GM19043 (cell line): ENCODE results near the gene FRMD4A.

Experiments used
- ATAC-seq: cut with Tn5 transposase; IDR thresholded peaks from one replicate; pipeline ENCODE4 v1.9.1; 2021; ENCODE audit warnings: low read depth; ENCODE audit not compliant: unreplicated experiment

The FRMD4A gene

DNA sequence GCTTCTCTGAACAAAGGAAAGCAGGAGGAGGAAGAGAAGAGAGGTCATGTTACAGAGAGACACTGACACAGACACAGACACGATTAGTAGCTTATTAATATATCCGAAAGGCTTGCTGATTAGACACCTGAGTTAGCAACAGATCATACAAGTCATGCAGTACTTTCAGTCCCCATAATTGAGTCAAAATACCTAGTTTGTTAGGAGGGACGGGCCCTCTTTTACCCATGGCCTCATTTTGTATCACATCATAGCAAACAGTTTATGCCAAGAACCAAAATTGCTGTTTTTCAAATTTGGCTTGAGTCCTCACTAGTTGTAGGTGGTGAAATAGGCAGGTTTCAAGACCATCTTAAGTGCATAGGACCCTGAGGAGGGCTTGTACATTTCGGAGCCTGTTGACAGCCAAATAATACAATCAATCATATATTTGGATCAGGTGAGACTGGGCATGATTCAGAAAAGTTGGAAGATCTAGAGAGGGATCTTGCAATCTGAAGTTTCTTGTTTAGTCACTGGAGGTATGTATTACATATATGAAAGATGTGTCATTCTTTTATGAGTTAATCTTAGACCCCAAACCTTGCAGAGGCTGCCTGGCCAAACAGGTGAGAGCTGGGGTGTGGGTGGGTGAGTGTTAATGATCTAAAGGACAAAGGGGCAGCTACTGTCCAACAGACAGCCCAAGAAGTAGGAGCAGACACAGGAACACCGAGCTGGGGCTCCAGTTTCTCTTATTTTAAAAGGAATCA, 678.6 kb downstream of the FRMD4A start:
- ATAC-seq: no peak

DNA sequence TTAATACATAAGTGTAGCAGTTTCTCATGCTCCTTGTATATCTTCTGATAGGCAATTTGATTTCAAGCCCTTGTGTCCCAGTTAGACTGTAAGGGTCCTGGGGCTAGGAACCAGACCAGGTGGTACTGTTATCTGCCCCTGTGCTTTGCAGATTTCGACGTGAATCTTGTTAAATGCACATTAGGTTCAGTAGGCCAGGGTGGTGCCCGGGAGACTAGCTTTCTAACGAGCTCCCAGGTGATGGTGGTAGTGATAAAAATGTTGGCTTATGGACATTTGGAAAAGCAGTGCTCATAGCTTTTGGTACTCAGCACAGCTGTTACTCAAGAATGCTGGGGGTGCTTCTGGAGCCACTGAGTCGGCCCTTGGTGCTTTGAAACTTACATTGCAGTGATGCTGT, 679.8 kb downstream of the FRMD4A start:
- ATAC-seq: no peak

DNA sequence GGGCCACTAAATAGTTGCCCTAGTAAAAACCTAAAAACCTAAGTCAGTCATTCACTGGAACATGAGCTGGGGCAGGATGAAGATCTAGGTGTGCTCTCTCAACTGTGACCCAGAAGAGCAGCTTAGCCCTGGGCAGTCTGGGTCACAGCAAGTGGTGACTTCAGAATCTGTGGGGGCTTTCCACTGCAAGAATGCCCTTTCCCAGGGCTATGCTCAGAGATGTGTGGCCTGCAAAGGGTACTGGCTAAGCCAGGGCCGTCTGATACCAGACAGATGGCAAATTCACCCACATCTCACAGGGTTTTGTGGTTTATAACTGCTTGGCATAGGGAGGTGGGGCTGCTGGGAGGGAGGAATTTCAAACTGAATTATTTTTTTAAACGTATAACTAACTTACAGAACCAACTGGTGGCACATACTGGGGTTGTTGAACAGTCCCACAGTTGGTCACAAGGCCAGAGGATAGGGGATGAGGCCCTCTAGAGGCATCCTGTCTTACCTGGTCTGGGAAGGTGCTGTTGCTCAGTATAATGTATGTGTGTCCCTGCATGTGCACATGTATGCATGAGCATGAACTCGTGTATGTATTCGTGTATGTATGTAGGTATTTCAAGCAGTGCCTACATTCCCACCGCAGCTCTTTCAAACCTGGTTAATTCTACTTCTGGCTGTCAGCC, 680.7 kb downstream of the FRMD4A start:
- ATAC-seq: no peak

DNA sequence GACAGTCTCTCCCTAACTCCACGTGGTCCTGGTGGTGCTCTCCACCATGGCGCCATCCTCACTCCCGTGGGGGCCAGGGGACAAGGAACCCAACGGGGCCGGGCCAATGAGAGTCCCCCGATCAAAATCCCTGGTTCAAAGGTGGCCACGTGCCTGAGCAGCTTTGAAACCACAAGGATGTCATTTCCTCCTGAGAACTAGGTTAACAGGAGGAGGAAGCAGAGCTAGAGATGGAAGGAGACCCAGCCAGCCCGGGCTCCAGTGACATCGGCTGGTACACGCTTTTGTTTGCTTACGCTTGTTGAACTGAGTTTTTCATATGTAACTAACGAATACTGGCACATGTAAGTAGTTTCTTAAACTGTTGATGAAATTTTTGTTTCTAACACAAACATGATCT, 682.3 kb downstream of the FRMD4A start:
- no peak for ATAC-seq

DNA sequence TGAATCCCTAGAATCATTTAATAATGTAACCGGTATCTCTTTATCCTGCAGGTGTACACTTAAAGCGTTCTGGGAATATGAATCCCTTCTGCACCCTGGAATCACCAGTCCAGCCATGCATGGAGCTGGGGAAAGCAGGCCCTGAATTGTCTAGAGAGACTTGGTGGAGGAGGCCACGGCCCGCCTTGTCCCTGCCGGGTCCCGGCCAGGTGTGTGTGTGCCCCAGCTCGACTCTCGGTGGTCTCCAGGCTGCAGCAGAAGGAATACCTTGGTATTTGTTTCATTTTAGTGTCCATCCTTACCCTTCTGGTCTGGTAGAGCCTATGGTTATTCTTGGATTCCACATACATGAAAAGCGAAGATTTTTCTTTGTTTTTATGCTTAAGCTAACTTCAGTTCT, 685.9 kb downstream of the FRMD4A start:
- ATAC-seq: no peak

DNA sequence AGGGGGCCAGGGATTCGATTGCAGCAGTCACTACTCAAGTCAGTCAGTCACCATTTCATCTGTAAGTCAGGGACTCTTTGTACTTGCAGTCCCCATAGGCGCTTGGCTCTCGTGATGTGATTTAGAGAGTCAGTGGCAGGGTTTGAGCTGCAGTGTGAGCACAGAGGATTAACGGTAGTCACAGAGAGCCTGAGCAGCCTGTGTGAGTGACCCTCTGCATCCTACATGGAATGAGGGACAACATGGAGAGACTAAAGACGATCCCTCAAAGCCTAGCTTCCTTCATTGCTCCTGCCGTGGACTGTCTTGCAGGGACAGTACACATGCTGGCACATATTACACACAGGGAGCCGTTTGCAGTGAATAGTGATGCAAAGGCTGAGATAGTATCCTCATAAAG, 687.7 kb downstream of the FRMD4A start:
- no peak for ATAC-seq

DNA sequence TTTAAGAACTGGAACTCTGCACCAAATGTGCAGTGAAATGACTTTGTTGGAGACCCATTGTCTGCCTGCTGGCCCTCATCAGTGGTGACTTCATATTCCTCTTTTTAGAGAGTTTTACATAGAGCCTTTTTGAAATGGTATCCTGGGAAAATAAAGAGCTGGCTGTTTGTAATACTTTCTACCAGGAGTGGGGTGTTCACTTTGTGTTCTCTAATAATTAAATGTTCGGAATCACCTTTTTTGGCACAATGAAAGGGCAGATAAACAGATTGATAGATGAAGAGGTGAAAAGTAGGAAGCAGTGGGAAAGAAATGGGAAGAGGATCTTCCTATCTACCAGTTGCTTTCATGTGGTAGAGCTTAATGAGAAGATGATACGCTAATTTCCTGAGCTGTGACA, 688.4 kb downstream of the FRMD4A start:
- ATAC-seq: no peak

DNA sequence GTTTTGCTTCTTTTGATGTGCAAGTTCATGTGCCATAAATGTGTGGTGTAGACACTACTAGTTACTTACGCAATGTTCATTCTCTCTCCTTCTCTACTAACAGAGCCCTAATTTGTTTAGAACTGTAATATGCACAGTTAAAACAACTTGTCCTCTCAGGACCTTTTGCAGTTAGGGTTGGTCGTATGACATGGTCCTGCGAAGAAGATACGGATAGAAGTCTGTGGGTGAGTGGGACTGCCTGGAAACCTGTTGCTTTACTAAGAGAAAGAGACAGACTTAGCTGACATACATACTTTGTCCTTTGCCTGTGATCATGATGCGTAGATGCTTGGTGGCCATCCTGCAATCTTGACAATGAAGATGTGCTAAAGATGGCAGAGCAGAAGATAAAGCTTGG, 692.8 kb downstream of the FRMD4A start:
- no peak for ATAC-seq

DNA sequence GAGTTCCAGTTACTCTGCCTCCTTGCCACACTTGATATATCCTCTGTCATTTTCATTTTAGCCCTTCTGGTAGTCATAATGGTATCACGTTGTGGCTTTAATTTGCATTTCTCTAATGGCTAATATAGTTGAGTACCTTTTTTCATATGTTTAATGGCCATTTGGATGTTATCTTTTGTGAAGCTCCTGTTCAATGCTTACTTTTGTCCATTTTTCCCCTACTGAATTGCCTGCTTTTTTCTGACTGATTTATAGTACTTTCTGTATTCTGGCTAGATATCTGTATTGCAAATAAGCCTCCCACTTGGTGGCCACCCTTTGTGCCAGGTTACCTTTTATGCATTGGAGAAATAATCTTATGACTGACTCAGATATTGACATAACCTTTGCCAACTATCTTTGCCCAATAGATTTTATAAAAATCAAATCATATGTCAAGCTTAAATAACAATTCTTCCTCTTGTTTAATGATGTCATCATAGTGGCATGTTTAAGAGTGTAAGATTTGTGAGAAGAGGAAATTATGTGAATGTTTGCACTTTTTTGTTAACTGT, 693.3 kb downstream of the FRMD4A start:
- ATAC-seq: no peak

DNA sequence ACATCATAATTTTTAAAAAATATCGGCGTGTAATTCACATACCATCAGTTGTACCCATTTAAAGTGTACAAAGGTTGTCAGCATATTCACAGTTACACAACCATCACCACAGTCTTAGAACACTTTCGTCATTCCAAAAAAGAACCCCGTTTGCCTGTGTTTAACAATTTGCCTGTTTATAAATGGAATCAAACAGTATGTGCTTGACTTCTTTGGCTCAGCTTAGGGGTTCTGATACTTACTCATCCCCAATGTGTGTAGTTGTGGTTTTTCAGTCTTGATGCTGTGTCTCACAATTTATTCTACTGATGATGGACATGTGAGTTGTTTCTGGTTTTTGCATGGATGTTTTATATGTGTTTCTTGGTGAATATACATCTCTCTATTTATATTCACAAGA, 693.9 kb downstream of the FRMD4A start:
- ATAC-seq: no peak

DNA sequence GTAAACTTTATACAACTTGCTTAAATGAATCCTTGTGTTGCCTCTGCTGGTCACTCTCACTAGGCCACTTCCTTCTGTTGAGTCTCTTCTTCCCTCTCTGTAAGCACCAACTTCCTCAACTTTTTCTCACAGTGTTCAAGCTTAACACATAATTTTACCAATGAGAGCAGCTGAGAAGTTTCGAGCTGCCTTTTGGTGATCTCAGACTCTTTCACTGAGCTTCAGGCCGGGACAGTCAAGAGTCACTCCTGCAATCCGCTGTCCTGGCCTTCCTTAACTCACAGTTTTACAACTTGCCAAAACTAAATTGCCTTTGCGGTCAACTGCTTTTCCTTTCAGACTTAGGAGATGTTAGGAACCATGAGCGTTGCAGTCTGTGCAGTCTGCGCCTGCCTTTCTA, 696.5 kb downstream of the FRMD4A start:
- ATAC-seq: no peak

DNA sequence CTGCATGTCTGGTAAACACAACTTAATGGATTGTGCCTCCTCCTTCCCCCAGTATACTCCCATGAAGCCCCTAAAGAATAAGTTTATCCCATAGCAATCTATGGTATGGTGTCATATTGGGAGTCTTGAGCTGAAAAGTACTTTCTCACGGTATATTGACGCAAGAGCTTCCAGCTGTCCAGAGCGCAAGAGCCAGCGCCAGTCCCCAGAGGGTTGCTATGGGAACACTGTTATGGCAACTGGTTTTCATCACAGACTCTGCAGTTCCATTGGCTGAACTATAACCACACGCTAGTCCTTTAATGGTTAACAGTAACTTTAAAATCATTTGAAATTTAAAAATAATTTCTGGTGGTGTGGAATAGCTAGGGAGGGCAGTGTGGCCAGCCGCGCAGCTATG, 697.0 kb downstream of the FRMD4A start:
- ATAC-seq: no peak

DNA sequence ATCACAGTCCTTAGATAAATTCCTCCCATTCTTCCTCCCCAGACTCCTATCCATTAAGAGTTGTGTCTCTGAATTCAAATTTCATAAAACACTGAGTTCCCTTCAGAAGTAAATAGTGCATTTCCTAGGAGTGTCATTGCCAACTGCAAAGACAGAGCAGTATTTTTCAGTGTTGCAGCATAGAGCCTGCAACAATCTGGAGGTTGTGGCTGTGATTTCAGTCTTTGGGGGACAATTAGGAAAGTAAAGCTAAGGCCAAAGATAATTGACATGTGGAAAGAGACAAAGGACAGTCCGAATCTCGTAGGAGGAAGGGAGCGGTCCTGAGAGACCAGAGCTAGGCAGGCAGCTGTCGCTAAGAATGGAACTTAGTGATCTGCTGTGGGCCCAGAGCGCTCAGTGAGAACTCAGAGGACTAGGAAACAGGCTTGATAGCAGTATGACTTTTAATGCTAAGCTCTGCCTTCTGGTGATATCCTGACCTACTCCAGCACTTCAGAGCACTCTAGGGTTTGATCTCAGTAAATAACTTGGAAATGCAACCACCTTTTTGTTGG, 697.8 kb downstream of the FRMD4A start:
- ATAC-seq: no peak

DNA sequence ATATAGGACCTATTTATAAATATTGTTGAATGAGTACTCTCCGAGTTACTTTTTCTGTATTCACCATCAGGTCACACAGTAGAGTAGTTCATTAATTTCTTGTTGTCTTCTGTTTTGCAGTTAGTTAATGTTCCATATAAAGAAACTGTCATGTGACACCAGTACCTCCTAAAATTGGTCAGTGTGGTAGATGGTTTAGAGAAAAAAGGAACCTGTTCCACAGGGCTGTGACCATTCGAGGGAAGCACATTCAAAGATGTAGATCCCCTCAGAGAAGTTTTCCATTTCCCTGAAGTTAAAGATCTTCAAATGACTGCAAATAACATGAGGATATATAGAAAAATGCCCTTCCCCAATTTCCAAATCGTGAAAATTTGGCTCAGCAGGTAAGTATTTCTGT, 698.3 kb downstream of the FRMD4A start:
- ATAC-seq: no peak

DNA sequence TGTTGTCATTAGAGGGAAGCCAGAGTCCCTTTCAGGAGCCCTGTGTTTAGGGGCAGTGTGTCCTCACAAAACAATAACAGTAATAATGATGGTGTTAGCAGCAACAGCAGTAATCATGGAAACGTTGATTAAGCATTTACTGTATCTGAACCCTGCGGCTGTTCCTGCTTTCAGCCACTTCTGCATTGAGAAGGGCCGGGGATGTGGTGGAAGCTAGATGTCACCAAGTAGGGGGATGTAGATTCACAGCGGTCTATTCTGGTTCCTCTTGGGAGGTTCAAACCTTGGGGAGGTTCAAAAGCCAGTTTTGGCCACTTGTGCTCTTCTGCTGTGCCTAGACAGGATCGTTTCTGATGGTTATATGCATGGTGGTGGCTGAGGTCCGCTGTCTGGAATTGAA, 699.1 kb downstream of the FRMD4A start:
- no peak for ATAC-seq

DNA sequence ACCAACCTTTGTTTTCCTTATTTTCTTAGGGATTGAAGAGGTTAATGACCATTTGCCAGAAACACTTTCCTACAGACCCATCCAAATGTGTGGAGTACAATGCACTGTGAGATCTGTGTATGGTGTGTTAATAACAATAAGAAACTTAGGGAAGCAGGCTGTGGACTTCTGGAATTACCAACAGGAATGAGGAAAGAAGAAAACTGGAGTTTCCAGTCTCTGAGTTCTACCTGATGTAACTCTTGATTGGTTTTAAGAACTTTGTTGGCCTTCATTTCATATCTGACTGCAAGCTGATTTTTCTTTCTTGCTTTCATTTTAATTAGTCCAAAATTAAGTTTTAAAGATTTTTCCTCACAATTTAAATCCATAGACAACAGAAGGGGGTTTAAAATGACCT, 700.5 kb downstream of the FRMD4A start:
- no peak for ATAC-seq

DNA sequence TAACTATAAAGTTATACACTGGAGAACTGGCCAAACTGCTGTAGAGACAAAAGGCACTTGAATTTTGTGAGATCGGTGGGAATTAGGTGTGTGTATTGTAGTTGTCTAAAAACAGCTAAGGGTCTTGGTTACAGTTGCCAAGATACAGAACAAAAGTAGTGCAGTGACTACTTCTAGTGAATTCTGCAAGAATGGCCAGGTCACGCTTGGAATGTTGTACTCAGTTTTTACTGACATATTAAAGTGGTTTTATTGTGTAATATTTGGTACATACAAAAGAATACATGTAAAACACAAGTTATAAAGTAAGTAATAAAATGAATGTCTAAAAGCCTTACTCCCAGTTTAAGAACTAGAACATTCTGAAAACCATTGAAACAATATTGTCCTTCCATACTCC, 701.6 kb downstream of the FRMD4A start:
- no peak for ATAC-seq

DNA sequence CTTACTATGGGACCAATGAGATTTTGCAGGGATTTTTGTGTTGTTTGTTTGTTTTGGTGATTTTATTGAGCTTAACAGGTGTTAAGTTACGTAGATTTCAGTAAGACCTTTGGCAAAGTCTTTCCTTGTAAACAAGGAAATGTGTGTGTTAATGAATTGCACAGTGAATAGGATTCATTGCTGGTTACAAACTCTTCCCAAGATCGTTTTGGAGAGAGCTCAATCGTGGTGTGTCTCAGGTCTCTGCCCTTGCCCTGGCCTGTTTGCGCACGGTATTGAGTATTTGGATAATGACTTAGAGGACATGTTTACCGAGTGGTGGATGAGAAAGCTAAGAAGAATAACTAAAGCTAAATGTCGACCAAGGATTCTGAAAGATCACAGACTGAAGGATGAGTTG, 702.1 kb downstream of the FRMD4A start:
- no peak for ATAC-seq

DNA sequence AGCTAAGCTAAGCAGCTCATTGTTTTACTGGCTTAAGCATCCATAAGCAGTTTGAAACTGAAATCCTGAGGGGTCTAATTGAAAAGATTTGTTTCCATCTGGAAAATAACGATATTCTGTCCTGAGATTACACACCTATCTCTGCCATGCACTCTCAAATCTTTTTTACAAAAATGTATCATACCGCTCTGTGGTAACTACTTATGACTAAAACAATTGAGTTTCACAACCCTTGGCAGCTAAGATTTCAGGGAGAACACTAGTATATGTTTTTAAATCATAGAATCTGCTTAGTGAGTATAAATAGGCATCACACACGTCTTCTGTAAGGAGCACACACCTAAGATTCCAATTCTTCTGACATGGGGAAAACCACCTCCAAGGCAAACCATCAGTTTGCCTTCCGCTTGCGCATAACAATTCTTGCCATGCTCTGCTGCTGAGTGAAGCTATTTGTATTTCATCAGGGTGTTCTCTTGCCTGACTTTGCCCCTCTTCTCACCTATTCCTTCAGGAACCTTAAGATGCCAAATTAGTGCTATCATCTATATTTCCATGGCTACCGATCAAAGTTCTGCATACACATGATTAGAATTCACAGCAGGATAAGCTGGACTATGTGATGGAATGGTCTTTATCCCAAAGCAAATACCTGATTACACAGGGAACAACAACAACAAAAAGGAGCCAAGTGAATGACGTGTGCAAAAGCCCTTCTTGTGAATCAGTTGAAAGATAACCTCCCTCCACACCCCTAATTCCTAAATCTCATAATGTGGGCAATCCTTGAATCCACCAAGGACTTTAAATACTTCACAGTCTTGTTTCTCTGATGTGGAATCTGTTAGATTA, 703.0 kb downstream of the FRMD4A start:
- ATAC-seq: no peak

DNA sequence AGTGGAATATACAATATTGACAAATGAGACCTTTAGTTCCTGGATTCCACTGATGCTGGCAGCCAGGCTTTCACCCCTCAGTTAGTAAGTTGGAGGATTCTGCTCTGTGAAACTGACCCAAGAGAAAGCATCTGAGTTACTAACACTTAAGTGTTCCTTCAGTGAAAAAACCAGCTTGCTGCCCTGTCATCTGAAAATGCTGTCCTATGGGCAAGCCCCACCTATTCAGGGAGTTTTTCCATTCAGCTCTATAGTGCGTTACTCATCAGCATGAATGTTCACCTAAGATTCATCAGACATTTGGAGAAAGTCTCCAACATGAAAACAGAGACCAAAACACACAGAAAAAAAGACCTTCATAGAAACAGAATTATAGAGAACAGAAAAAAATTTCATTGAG, 706.1 kb downstream of the FRMD4A start:
- no peak for ATAC-seq

DNA sequence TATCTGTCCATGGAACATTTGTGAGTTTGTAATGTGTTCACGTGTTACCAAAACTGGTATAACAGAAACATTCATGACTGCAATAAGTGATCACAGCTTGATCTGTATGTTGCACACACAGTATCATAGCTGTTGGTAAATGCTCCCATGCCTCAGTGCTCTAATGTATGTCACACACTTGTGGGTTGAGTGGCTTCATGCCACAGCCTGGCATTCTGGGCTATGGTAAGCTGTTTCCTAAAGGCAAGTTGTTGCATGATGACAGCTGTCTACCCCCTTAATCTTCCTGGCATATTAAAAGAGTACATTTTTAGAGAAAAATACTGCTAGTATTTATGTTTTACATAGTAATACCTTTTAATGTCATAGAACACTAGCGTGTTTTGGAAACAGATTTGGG, 708.8 kb downstream of the FRMD4A start:
- ATAC-seq: no peak
